HepG2 (cell line): ENCODE results near the gene ITSN2. TPM values are rescaled to one million over a fixed set of nuclear protein-coding genes. Genes with fewer than 3 reads are reported as not detected.

Experiments used
- ARID2 ChIP-seq: sonication (generic); formaldehyde crosslinking; IDR thresholded peaks from 2 replicates; pipeline ENCODE4 v1.8.1; 2022; ENCODE audit warnings: mild to moderate bottlenecking, missing genetic modification reagents, borderline replicate concordance
- DNMT1 ChIP-seq: sonication (generic); formaldehyde crosslinking; IDR thresholded peaks from 2 replicates; pipeline ENCODE4 v1.5.1; 2020; ENCODE audit warnings: mild to moderate bottlenecking, missing genetic modification reagents
- GABPA ChIP-seq, 2 experiments: IDR thresholded peaks; 2 replicates each; pipeline ENCODE4 v1.6.1; 2011 to 2016; ENCODE audit warnings: low read depth in 2 of 2, low read length in 1 of 2, missing biosample characterization in 1 of 2, missing genetic modification characterization in 1 of 2
- GFI1 ChIP-seq: sonication (generic); formaldehyde crosslinking; IDR thresholded peaks from 2 replicates; pipeline ENCODE4 v1.5.0; 2020; ENCODE audit warnings: missing genetic modification reagents, mild to moderate bottlenecking, borderline replicate concordance
- HOXD1 ChIP-seq: sonication (generic); formaldehyde crosslinking; IDR thresholded peaks from 2 replicates; pipeline ENCODE4 v1.5.0; 2020; ENCODE audit warnings: missing genetic modification reagents
- JUN ChIP-seq: sonication (generic); formaldehyde crosslinking; IDR thresholded peaks from 2 replicates; pipeline ENCODE4 v1.4.0; 2020; ENCODE audit warnings: mild to moderate bottlenecking, missing genetic modification reagents
- KDM5B ChIP-seq: sonication (generic); formaldehyde crosslinking; IDR thresholded peaks from 2 replicates; pipeline ENCODE4 v1.4.0; 2020; ENCODE audit warnings: missing genetic modification reagents, mild to moderate bottlenecking, borderline replicate concordance
- MBD4 ChIP-seq: IDR thresholded peaks from 2 replicates; pipeline ENCODE4 v1.6.1; 2012; ENCODE audit warnings: low read length, inconsistent platforms, borderline replicate concordance
- NR2C2 ChIP-seq: sonication (generic); formaldehyde crosslinking; IDR thresholded peaks from 2 replicates; pipeline ENCODE4 v1.4.0; 2020; ENCODE audit warnings: missing genetic modification reagents, mild to moderate bottlenecking, moderate library complexity, borderline replicate concordance
- PLSCR1 ChIP-seq: sonication (generic); formaldehyde crosslinking; IDR thresholded peaks from 2 replicates; pipeline ENCODE4 v1.5.0; 2020; ENCODE audit warnings: missing genetic modification reagents, mild to moderate bottlenecking, borderline replicate concordance
- ZBTB20 ChIP-seq: sonication (generic); formaldehyde crosslinking; IDR thresholded peaks from 2 replicates; pipeline ENCODE4 v1.8.1; 2023; ENCODE audit warnings: missing genetic modification reagents, low read depth, mild to moderate bottlenecking, borderline replicate concordance
- ZBTB49 ChIP-seq: sonication (generic); formaldehyde crosslinking; IDR thresholded peaks from 2 replicates; pipeline ENCODE4 v1.4.0; 2020; ENCODE audit warnings: missing genetic modification reagents, borderline replicate concordance
- ZMAT3 ChIP-seq: sonication (generic); formaldehyde crosslinking; conservative IDR thresholded peaks from 2 replicates; pipeline ENCODE4 v1.7.0; 2021; ENCODE audit warnings: missing genetic modification reagents
- ZNF557 ChIP-seq: sonication (generic); formaldehyde crosslinking; IDR thresholded peaks from 2 replicates; pipeline ENCODE4 v1.4.0; 2020; ENCODE audit warnings: missing genetic modification reagents
- ZNF740 ChIP-seq: sonication (generic); formaldehyde crosslinking; IDR thresholded peaks from 2 replicates; pipeline ENCODE4 v1.4.0; 2020; ENCODE audit warnings: missing genetic modification reagents
- ZNF839 ChIP-seq: sonication (generic); formaldehyde crosslinking; IDR thresholded peaks from 2 replicates; pipeline ENCODE4 v1.4.0; 2020; ENCODE audit warnings: missing genetic modification reagents, mild to moderate bottlenecking, borderline replicate concordance
- ZSCAN20 ChIP-seq: sonication (generic); formaldehyde crosslinking; IDR thresholded peaks from 2 replicates; pipeline ENCODE4 v1.4.0; 2020; ENCODE audit warnings: missing genetic modification reagents, mild to moderate bottlenecking, borderline replicate concordance
- polyA plus RNA-seq, 8 experiments: library from polyadenylated mRNA; depleted of rRNA in 3 of 8; stranded (reverse) in 7 of 8; unstranded in 1 of 8; fragments of >200 nt; fragmentation: Illumina TruSeq in 4 of 8; extraction: Trizol in 4 of 8; gene quantifications; 2 replicates each; pipeline versions ENCODE4 v1.2.1 to v1.2.3, GENCODE V29; 2011 to 2016; ENCODE audit warnings: low read depth in 4 of 8, missing spikeins in 1 of 8, mixed read lengths in 1 of 8; ENCODE audit not compliant: insufficient read depth in 1 of 8
- total RNA-seq, 5 experiments: library from RNA; depleted of rRNA; stranded (reverse); fragments of >200 nt; fragmentation: Illumina TruSeq; extraction: Trizol; gene quantifications; 2 replicates each; pipeline ENCODE4 v1.2.3, GENCODE V29; 2016; ENCODE audit warnings: low read depth in 1 of 5
- TF ChIP-seq, protein P1 (sequence below): sonication (generic); formaldehyde crosslinking; IDR thresholded peaks from 2 replicates; pipeline ENCODE4 v1.4.0; 2020; ENCODE audit warnings: missing genetic modification reagents
- TF ChIP-seq, protein P2 (sequence below): sonication (generic); formaldehyde crosslinking; IDR thresholded peaks from 2 replicates; pipeline ENCODE4 v1.9.0; 2021; ENCODE audit warnings: missing genetic modification reagents, mild to moderate bottlenecking, borderline replicate concordance

Gene ITSN2
- total and polyA plus RNA-seq, 2 of the 13 experiments (the other 11 are each of a cell fraction or from before 2014, with no cell fraction given) = 26.0 to 26.6 TPM

DNA sequence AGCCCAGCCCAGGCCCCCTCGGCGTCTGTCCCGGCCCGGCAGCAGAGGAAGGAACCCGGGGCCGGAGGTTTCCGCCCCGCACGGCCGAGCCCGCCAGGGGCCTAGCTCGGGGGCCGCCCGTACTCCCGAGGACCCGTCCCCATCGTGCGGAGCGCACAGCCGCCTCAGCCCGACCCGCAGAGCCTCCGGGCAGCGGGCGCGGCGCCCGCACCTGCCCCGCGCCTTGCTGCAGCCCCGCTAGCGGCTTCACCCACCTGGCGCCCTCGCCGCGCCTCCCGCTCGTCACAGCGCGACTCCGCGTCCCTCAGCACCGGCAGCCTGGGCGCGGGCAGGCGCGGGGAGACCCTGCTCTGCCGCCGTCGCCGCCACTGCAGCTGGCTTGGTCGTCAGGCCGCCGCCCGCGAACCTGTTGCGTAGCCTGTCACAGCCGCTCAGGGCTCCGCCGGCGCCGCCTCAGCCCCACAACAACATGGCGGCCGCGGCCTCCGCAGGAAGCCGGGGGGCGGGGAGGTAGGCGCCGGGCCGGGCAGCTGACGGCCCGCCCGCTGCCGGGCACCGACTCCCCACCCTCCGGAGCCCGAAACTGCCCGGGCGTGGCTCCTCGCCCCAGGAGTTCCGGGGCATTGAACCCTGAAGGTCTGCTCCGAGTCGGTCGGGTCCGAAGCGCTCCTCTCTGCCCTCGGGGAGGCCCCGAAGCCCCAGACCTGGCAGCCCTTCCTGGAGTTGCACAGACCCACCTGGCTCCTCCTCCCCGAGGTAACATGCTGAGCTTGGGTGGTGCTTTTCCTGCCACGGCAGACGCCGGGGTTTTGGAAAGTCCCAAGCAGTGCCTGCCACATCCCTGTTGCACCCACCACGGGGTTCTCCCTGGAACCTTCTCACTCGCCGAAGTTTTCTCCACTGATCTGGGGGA is at the start of gene ITSN2 (continued):
- TF ChIP-seq, protein P1, sequence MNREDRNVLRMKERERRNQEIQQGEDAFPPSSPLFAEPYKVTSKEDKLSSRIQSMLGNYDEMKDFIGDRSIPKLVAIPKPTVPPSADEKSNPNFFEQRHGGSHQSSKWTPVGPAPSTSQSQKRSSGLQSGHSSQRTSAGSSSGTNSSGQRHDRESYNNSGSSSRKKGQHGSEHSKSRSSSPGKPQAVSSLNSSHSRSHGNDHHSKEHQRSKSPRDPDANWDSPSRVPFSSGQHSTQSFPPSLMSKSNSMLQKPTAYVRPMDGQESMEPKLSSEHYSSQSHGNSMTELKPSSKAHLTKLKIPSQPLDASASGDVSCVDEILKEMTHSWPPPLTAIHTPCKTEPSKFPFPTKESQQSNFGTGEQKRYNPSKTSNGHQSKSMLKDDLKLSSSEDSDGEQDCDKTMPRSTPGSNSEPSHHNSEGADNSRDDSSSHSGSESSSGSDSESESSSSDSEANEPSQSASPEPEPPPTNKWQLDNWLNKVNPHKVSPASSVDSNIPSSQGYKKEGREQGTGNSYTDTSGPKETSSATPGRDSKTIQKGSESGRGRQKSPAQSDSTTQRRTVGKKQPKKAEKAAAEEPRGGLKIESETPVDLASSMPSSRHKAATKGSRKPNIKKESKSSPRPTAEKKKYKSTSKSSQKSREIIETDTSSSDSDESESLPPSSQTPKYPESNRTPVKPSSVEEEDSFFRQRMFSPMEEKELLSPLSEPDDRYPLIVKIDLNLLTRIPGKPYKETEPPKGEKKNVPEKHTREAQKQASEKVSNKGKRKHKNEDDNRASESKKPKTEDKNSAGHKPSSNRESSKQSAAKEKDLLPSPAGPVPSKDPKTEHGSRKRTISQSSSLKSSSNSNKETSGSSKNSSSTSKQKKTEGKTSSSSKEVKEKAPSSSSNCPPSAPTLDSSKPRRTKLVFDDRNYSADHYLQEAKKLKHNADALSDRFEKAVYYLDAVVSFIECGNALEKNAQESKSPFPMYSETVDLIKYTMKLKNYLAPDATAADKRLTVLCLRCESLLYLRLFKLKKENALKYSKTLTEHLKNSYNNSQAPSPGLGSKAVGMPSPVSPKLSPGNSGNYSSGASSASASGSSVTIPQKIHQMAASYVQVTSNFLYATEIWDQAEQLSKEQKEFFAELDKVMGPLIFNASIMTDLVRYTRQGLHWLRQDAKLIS (CRISPR knock-in tag) = no peak
- TF ChIP-seq NR2C2 (CRISPR knock-in tag) (peak; percentile 73), KDM5B (CRISPR knock-in tag) (peak; percentile 80; the same call in 1 of the 2 replicates), GFI1 (CRISPR knock-in tag) (0 out of 2 replicates have a peak, but pooled peaks have one; percentile 67), GABPA (IDR thresholded peaks at IDR 0.05; ENCODE audit: low read depth, low read length) (peak; percentile 20; the same call in 1 of the 2 replicates), GABPA (CRISPR knock-in tag; IDR thresholded peaks at IDR 0.05; ENCODE audit: low read depth) (no peak), ZMAT3 (CRISPR knock-in tag) (peak; percentile 32), MBD4 (no peak), ZNF839 (CRISPR knock-in tag) (no peak; the same call in 1 of the 2 replicates), ZNF740 (0 out of 2 replicates have a peak, but pooled peaks have one; percentile 78), ZBTB49 (no peak), HOXD1 (CRISPR knock-in tag) (peak; percentile 50; the same call in 1 of the 2 replicates), ZBTB20 (CRISPR knock-in tag) (no peak), PLSCR1 (CRISPR knock-in tag) (no peak), DNMT1 (peak; percentile 96), JUN (CRISPR knock-in tag) (no peak), ZNF557 (CRISPR knock-in tag) (0 out of 2 replicates have a peak, but pooled peaks have one; percentile 30), ZSCAN20 (CRISPR knock-in tag) (peak; percentile 61; the same call in 1 of the 2 replicates), ARID2 (CRISPR knock-in tag) (peak; percentile 94; the same call in 1 of the 2 replicates)
- TF ChIP-seq, protein P2, sequence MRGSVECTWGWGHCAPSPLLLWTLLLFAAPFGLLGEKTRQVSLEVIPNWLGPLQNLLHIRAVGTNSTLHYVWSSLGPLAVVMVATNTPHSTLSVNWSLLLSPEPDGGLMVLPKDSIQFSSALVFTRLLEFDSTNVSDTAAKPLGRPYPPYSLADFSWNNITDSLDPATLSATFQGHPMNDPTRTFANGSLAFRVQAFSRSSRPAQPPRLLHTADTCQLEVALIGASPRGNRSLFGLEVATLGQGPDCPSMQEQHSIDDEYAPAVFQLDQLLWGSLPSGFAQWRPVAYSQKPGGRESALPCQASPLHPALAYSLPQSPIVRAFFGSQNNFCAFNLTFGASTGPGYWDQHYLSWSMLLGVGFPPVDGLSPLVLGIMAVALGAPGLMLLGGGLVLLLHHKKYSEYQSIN = no peak
